Peyer's patch (tissue), 4 donors: ENCODE measurements around the gene CXCL17.

Experiments
- CTCF ChIP-seq, 6 experiments: fragments of 450-650 bp in 4 of 6; fragments of 200-600 bp in 2 of 6; sonication (generic) in 1 of 6; IDR thresholded peaks; one replicate each; pipeline ENCODE4 v1.5.1; 2017 to 2019; ENCODE audit warnings: antibody characterized with exemption in 6 of 6, mild to moderate bottlenecking in 3 of 6, moderate library complexity in 1 of 6
- POLR2A ChIP-seq, 2 donors: fragments of 450-650 bp; IDR thresholded peaks; one replicate each; pipeline ENCODE4 v1.5.1; 2017; ENCODE audit warnings: antibody characterized with exemption in 2 of 2, mild to moderate bottlenecking in 2 of 2, moderate library complexity in 2 of 2

- TF ChIP-seq POLR2A (IDR thresholded peaks at IDR 0.05) (no peak), CTCF (IDR thresholded peaks at IDR 0.05) (no peak)
Measured at GRCh38 chr19:42477117-42477516, 34.4 kb upstream of the CXCL17 start.
